HepG2 (cell line): ENCODE measurements around the gene OSM. TPM values are rescaled to one million over a fixed set of nuclear protein-coding genes. Genes with fewer than 3 reads are reported as not detected.

Experiments
- ATAC-seq: fragments of 200-7000 bp; cut with Tn5 transposase; 3 replicates; pipeline ENCODE4 v1.9.1; 2020; ENCODE audit warnings: mild to moderate bottlenecking, moderate library complexity
- BruUV-seq: library from RNA; stranded (reverse); fragments of 400-500 nt; replicated peaks from 2 replicates; lab custom pipeline; 2021; lab: Mats Ljungman, UMichigan
- CTCF ChIA-PET: fragments of 300-600 bp; formaldehyde crosslinking; extraction: SDS; loops from one replicate; lab custom pipeline; 2021; ENCODE audit warnings: low total read pairs, inconsistent platforms, low intra/inter-chr PET ratio; lab: Yijun Ruan, JAX
- POLR2A ChIA-PET: fragments of 350-600 bp; sonication (Branson Sonifier 250); formaldehyde crosslinking; loops from one replicate; lab custom pipeline; 2020; ENCODE audit warnings: antibody characterized with exemption, inconsistent platforms; lab: Yijun Ruan, JAX
- DNase-seq: peaks from one replicate; pipeline ENCODE4 v3.0.0-alpha.2; 2015; ENCODE audit warnings: low spot score
- FAIRE-seq: peaks from 3 replicates; lab custom pipeline; 2011; peaks lifted over from hg19 to GRCh38; lab: Jason Lieb, UNC
- H2AFZ ChIP-seq: one replicate; pipeline ENCODE4 v1.6.1; 2011; ENCODE audit warnings: low read length, inconsistent platforms
- H3K27ac ChIP-seq: fragments of 300-600 bp; 3 replicates; pipeline ENCODE4 v1.8.0; 2011; ENCODE audit warnings: mixed run types, mild to moderate bottlenecking, mixed read lengths, low read length, inconsistent platforms; ENCODE audit not compliant: insufficient read depth; ENCODE audit errors: extremely low read length
- H3K27me3 ChIP-seq, 2 experiments: fragments of 200-600 bp in 1 of 2; 2 replicates in 1 of 2; 3 replicates in 1 of 2; pipeline versions ENCODE4 v1.6.0 to v1.8.0; 2011; ENCODE audit warnings: low read length in 2 of 2, mild to moderate bottlenecking in 2 of 2, moderate library complexity in 2 of 2, inconsistent platforms in 1 of 2; ENCODE audit not compliant: insufficient read depth in 2 of 2, control insufficient read depth in 1 of 2
- H3K36me3 ChIP-seq, 2 experiments: fragments of 200-600 bp in 1 of 2; replicated peaks in 1 of 2; 2 replicates in 1 of 2; 3 replicates in 1 of 2; pipeline versions ENCODE4 v1.5.1 to v1.8.0; 2011; ENCODE audit warnings: low read length in 2 of 2, inconsistent platforms in 1 of 2; ENCODE audit not compliant: insufficient read depth in 2 of 2, control insufficient read depth in 1 of 2
- H3K4me1 ChIP-seq: 2 replicates; pipeline ENCODE4 v1.5.1; 2012; ENCODE audit warnings: low read length, inconsistent platforms; ENCODE audit not compliant: insufficient read depth
- H3K4me2 ChIP-seq: 2 replicates; pipeline ENCODE4 v1.6.0; 2011; ENCODE audit warnings: low read depth, low read length, inconsistent platforms
- H3K4me3 ChIP-seq, 3 experiments: fragments of 200-600 bp in 1 of 3; sonication (generic), shearing (Covaris generic) in 1 of 3; replicated peaks in 1 of 3; 2 replicates each; pipeline ENCODE4 v1.5.1; 2011 to 2016; ENCODE audit warnings: low read length in 3 of 3, inconsistent platforms in 2 of 3, low read depth in 2 of 3, mild to moderate bottlenecking in 2 of 3, control low read depth in 1 of 3, mixed read lengths in 1 of 3; ENCODE audit not compliant: insufficient read depth in 1 of 3
- H3K79me2 ChIP-seq: one replicate; pipeline ENCODE4 v1.6.1; 2011; ENCODE audit warnings: low read length, inconsistent platforms; ENCODE audit not compliant: insufficient read depth
- H3K9ac ChIP-seq: 2 replicates; pipeline ENCODE4 v1.6.0; 2011; ENCODE audit warnings: mild to moderate bottlenecking, low read depth, low read length, inconsistent platforms; ENCODE audit not compliant: insufficient read depth
- H3K9me3 ChIP-seq: 2 replicates; pipeline ENCODE4 v1.5.1; 2012; ENCODE audit warnings: mild to moderate bottlenecking, low read length
- H4K20me1 ChIP-seq: 2 replicates; pipeline ENCODE4 v1.6.0; 2011; ENCODE audit warnings: inconsistent platforms, mild to moderate bottlenecking, low read length, moderate library complexity; ENCODE audit not compliant: insufficient read depth
- GABPB1 ChIP-seq: IDR thresholded peaks from 2 replicates; pipeline ENCODE4 v1.6.1; 2016; ENCODE audit warnings: mild to moderate bottlenecking, missing genetic modification reagents, moderate library complexity, missing compliant biosample characterization
- GATAD2A ChIP-seq: IDR thresholded peaks from 2 replicates; pipeline ENCODE4 v1.6.1; 2016
- HMG20B ChIP-seq: conservative IDR thresholded peaks from 2 replicates; pipeline ENCODE4 v1.6.1; 2016; ENCODE audit warnings: missing genetic modification reagents, missing compliant biosample characterization
- NR1H2 ChIP-seq: sonication (generic); formaldehyde crosslinking; IDR thresholded peaks from 2 replicates; pipeline ENCODE4 v1.8.1; 2022; ENCODE audit warnings: low read depth, missing genetic modification reagents, borderline replicate concordance
- NR2C2 ChIP-seq: sonication (generic); formaldehyde crosslinking; IDR thresholded peaks from 2 replicates; pipeline ENCODE4 v1.4.0; 2020; ENCODE audit warnings: missing genetic modification reagents, mild to moderate bottlenecking, moderate library complexity, borderline replicate concordance
- NR2F6 ChIP-seq, 2 experiments: IDR thresholded peaks; 2 replicates each; pipeline ENCODE4 v1.6.1; 2016; ENCODE audit warnings: antibody characterized with exemption in 1 of 2, mild to moderate bottlenecking in 1 of 2
- PRMT3 ChIP-seq: sonication (generic); formaldehyde crosslinking; IDR thresholded peaks from 2 replicates; pipeline ENCODE4 v1.8.1; 2022; ENCODE audit warnings: low read depth, mild to moderate bottlenecking, moderate library complexity, missing genetic modification reagents, borderline replicate concordance
- RBM22 ChIP-seq: fragments of 200-400 bp; formaldehyde crosslinking; optimal IDR thresholded peaks from 2 replicates; pipeline ENCODE3; 2017; ENCODE audit warnings: mild to moderate bottlenecking, low read length, moderate library complexity
- RXRA ChIP-seq: sonication (generic); formaldehyde crosslinking; IDR thresholded peaks from 2 replicates; pipeline ENCODE4 v1.5.1; 2020; ENCODE audit warnings: missing genetic modification reagents
- RXRB ChIP-seq: IDR thresholded peaks from 2 replicates; pipeline ENCODE4 v1.6.1; 2016; ENCODE audit warnings: borderline replicate concordance, missing genetic modification reagents, missing compliant biosample characterization
- SP4 ChIP-seq: sonication (generic); formaldehyde crosslinking; IDR thresholded peaks from 2 replicates; pipeline ENCODE4 v1.8.1; 2023; ENCODE audit warnings: mild to moderate bottlenecking, missing genetic modification reagents
- SPEN ChIP-seq: sonication (generic); formaldehyde crosslinking; IDR thresholded peaks from 2 replicates; pipeline ENCODE4 v1.5.1; 2020; ENCODE audit warnings: low read depth, mild to moderate bottlenecking, missing genetic modification reagents
- TP53 ChIP-seq: sonication (generic); formaldehyde crosslinking; conservative IDR thresholded peaks from 2 replicates; pipeline ENCODE4 v1.4.0; 2020; ENCODE audit warnings: missing genetic modification reagents
- ZC3H13 ChIP-seq: sonication (generic); formaldehyde crosslinking; IDR thresholded peaks from 2 replicates; pipeline ENCODE4 v1.8.1; 2023; ENCODE audit warnings: mild to moderate bottlenecking, missing genetic modification reagents, moderate library complexity
- ZNF121 ChIP-seq: sonication (generic); formaldehyde crosslinking; IDR thresholded peaks from 2 replicates; pipeline ENCODE4 v1.5.0; 2020; ENCODE audit warnings: mild to moderate bottlenecking, missing genetic modification reagents
- ZNF335 ChIP-seq: sonication (generic); formaldehyde crosslinking; IDR thresholded peaks from 2 replicates; pipeline ENCODE4 v1.4.0; 2020; ENCODE audit warnings: missing genetic modification reagents
- WGBS: methylation state at CpG from one replicate; pipeline ENCODE4 v1.1.6; 2017; ENCODE audit warnings: low lambda C conversion rate; 5-methylcytosine and 5-hydroxymethylcytosine counted together
- in situ Hi-C: cut with HindIII; loops from 2 replicates; pipeline ENCODE4 v1.10.0; 2017; ENCODE audit warnings: low pct_unique_long_range_greater_than_20kb; ENCODE audit not compliant: extremely low pct_ligation_motif_present
- intact Hi-C: fragments of 100-400 bp; cut with micrococcal nuclease; formaldehyde crosslinking; loops from one replicate; pipeline ENCODE4 v1.10.0; 2022; ENCODE audit not compliant: unreplicated experiment
- polyA plus RNA-seq, 8 experiments: library from polyadenylated mRNA; depleted of rRNA in 3 of 8; stranded (reverse) in 7 of 8; unstranded in 1 of 8; fragments of >200 nt; fragmentation: Illumina TruSeq in 4 of 8; extraction: Trizol in 4 of 8; gene quantifications; 2 replicates each; pipeline versions ENCODE4 v1.2.1 to v1.2.3, GENCODE V29; 2011 to 2016; ENCODE audit warnings: low read depth in 4 of 8, missing spikeins in 1 of 8, mixed read lengths in 1 of 8; ENCODE audit not compliant: insufficient read depth in 1 of 8
- total RNA-seq, 5 experiments: library from RNA; depleted of rRNA; stranded (reverse); fragments of >200 nt; fragmentation: Illumina TruSeq; extraction: Trizol; gene quantifications; 2 replicates each; pipeline ENCODE4 v1.2.3, GENCODE V29; 2016; ENCODE audit warnings: low read depth in 1 of 5
- TF ChIP-seq, protein P1 (sequence below): sonication (generic); formaldehyde crosslinking; IDR thresholded peaks from 2 replicates; pipeline ENCODE4 v1.9.0; 2022; ENCODE audit warnings: missing genetic modification reagents, mild to moderate bottlenecking, borderline replicate concordance
- TF ChIP-seq, protein P2 (sequence below): sonication (generic); formaldehyde crosslinking; IDR thresholded peaks from 2 replicates; pipeline ENCODE4 v1.8.1; 2023; ENCODE audit warnings: missing genetic modification reagents, mild to moderate bottlenecking, borderline replicate concordance
- TF ChIP-seq, protein P3 (sequence below): sonication (generic); formaldehyde crosslinking; IDR thresholded peaks from 2 replicates; pipeline ENCODE4 v1.4.0; 2020; ENCODE audit warnings: mild to moderate bottlenecking, missing genetic modification reagents

Gene OSM
- total and polyA plus RNA-seq, 2 of the 13 experiments (the other 11 are each of a cell fraction or from before 2014, with no cell fraction given), result not detected

DNA sequence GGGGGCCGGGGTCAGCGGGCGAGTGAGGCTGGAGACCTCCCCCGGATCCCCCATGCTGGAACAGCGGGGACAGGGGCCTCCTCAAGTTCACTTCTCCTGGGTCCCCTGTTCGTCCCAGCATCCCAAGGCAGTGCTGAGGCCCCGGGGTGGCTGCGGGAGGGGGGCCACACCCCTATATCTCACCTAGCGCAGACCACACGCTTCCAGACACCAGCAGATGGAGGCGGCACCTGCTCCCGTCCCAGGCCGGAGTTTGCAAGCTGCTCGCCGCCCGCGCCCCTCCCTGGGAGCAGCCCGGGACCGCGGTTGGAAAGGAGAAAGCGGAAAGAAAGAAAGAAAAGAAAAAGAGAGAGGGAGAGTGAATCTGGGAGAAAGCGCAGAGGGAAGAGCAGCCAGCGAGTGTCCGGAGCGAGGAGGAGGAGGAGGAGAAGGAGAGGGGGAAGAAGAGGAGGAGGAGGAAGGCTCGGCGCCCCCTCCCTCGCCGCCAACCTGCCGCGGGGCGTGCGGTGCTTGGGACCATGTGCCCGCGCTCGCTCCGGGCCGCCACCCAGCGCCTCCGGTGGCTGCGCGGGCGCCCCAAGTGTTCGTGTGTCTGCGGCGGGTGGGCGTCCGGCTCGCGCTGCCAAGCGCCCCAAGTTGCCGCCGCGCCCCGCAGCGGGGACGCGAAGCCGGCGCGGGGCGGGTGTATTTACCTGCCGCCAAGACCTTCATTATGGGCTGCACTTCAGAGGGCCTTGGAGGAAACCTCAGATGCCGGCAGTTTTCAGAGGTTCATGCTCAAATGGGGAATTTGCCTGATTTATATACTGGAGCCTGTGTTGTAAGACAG is 20.5 kb downstream of the OSM start, which contains the start of gene LIF (continued):
- TF ChIP-seq, protein P1, sequence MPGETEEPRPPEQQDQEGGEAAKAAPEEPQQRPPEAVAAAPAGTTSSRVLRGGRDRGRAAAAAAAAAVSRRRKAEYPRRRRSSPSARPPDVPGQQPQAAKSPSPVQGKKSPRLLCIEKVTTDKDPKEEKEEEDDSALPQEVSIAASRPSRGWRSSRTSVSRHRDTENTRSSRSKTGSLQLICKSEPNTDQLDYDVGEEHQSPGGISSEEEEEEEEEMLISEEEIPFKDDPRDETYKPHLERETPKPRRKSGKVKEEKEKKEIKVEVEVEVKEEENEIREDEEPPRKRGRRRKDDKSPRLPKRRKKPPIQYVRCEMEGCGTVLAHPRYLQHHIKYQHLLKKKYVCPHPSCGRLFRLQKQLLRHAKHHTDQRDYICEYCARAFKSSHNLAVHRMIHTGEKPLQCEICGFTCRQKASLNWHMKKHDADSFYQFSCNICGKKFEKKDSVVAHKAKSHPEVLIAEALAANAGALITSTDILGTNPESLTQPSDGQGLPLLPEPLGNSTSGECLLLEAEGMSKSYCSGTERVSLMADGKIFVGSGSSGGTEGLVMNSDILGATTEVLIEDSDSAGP (CRISPR knock-in tag), result peak; percentile 39; the same call in 1 of the 2 replicates
- no peak for TF ChIP-seq NR1H2 (CRISPR knock-in tag)
- TF ChIP-seq SPEN (CRISPR knock-in tag), result no peak
- peak; percentile 43 for TF ChIP-seq RBM22
- no peak for TF ChIP-seq HMG20B (CRISPR knock-in tag)
- TF ChIP-seq, all 625 proteins: peak for 34

DNA sequence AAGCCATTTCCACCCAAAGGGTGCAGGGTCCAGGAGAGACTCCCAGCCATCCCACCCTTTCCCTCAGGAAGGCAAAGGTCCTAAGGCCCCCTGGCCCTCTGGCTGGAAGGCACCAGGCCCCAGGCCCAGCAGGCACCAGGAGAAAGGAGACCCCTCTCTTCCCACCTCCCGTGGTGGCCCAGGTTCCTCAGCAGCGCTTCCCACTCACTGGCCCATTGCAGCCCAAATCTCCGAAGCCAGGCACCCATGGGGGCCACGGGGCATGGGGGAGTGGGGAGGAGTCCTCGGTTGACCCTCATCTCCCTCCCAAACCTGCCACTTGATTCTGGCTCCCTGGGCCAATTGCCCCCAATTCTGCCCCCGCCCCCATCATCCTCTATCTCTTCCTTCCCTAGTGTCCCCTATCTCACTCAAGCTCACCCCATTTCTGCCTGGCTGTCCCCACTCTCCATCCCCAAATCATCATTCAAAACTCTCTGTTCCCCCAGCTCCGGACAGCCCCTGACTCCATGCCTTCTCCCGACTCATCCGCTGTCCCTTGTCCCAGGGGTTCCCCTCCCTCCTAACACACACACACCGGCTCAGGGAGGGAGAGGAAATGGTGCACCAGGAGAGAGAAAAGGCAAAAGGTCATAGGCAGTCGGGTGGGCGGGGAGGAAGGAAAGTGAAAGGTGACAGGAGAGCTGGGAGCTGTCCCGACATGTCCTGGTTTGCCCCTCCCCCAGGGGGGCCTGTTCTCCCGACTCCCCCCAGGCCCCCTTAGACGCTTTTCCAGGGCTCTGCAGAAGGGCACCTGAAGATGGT is 21.3 kb downstream of the OSM start:
- WGBS, result 65% methylated on average over 14 of the region's 15 CpGs
- Histone ChIP-seq H3K79me2 (no peaks in the 10 kb centered on the region), H3K27ac (peak overlapping the region; percentile 47), H3K9ac (peak overlapping the region; percentile 52; the same call in 1 of the 2 replicates), H3K36me3 (no peaks in the 10 kb centered on the region), H3K4me2 (peak overlapping the region; percentile 74), H4K20me1 (no peaks in the 10 kb centered on the region), H3K27me3 (no peaks in the 10 kb centered on the region), H2AFZ (no peak overlapping the region), H3K4me3 (peak overlapping the region; percentile 40 to 67 (median 56); a peak in 4 of 6 replicates), H3K4me1 (peaks cover 63% of the 10 kb centered on the region), H3K9me3 (no peaks in the 10 kb centered on the region)
- POLR2A ChIA-PET, result interaction anchor here (1.0 to 1.4 kb wide), 4 partner anchors 35 to 142 kb away, joined by 3 to 4 read pairs (median 3); partner anchors contain the start of gene RNF215
- peak; percentile 39 for FAIRE-seq
- intact Hi-C loops, result no loop called here
- no TSS peak for BruUV-seq
- in situ Hi-C loops, result no loop called here
- DNase-seq, result peak; percentile 35
- CTCF ChIA-PET, result no interaction called here
- ATAC-seq, result peak; percentile 25
- peak; percentile 97 for TF ChIP-seq TP53 (CRISPR knock-in tag)
- TF ChIP-seq PRMT3, result 0 out of 2 replicates have a peak, but pooled peaks have one; percentile 57
- no peak for TF ChIP-seq ZNF121
- peak; percentile 23; the same call in 1 of the 2 replicates for TF ChIP-seq GABPB1 (CRISPR knock-in tag)
- TF ChIP-seq NR2C2 (CRISPR knock-in tag), result peak; percentile 80; the same call in 1 of the 2 replicates
- peak; percentile 60 for TF ChIP-seq RXRB (CRISPR knock-in tag)
- TF ChIP-seq ZC3H13 (CRISPR knock-in tag), result no peak
- TF ChIP-seq GATAD2A (CRISPR knock-in tag), result peak; percentile 17; the same call in 1 of the 2 replicates
- TF ChIP-seq SP4 (CRISPR knock-in tag), result 0 out of 2 replicates have a peak, but pooled peaks have one; percentile 4
- TF ChIP-seq NR2F6 (IDR thresholded peaks at IDR 0.05), result peak; percentile 67
- TF ChIP-seq NR2F6 (CRISPR knock-in tag; IDR thresholded peaks at IDR 0.05), result peak; percentile 62
- TF ChIP-seq, protein P2, sequence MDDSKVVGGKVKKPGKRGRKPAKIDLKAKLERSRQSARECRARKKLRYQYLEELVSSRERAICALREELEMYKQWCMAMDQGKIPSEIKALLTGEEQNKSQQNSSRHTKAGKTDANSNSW (CRISPR knock-in tag), result no peak
- TF ChIP-seq, protein P3, sequence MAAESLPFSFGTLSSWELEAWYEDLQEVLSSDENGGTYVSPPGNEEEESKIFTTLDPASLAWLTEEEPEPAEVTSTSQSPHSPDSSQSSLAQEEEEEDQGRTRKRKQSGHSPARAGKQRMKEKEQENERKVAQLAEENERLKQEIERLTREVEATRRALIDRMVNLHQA (CRISPR knock-in tag), result no peak
- TF ChIP-seq RXRA (CRISPR knock-in tag), result peak; percentile 63; the same call in 1 of the 2 replicates
- TF ChIP-seq ZNF335, result peak; percentile 56; the same call in 1 of the 2 replicates
